Endothelial cell of umbilical vein (primary cell): ENCODE measurements around the gene TRNP1. TPM values are rescaled to one million over a fixed set of nuclear protein-coding genes. Genes with fewer than 3 reads are reported as not detected.

ENCODE experiments used
- BruUV-seq: library from RNA; stranded (reverse); fragments of 400-500 nt; replicated peaks from 2 replicates; lab custom pipeline; 2021; lab: Mats Ljungman, UMichigan
- CTCF ChIA-PET: fragments of 300-600, 350-600 bp; sonication (Branson Sonifier 250); formaldehyde crosslinking; loops from one replicate; lab custom pipeline; 2021; ENCODE audit warnings: antibody characterized with exemption, inconsistent platforms; lab: Charles Lee
- POLR2A ChIA-PET: fragments of 300-600, 350-600 bp; sonication (Branson Sonifier 250); formaldehyde crosslinking; loops from one replicate; lab custom pipeline; 2021; ENCODE audit warnings: antibody characterized with exemption, inconsistent platforms; lab: Charles Lee
- DNase-seq: peaks from one replicate; pipeline ENCODE4 v3.0.0-alpha.2; 2011; ENCODE audit warnings: low read depth, low spot score
- FAIRE-seq: peaks from 2 replicates; lab custom pipeline; 2011; peaks lifted over from hg19 to GRCh38; lab: Jason Lieb, UNC
- H2AFZ ChIP-seq: 2 replicates; pipeline ENCODE4 v1.6.0; 2012; ENCODE audit warnings: low read depth, low read length, control low read depth, inconsistent platforms
- H3K27ac ChIP-seq: 2 replicates; pipeline ENCODE4 v1.5.1; 2011; ENCODE audit warnings: low read depth, mild to moderate bottlenecking, control low read depth, low read length, moderate library complexity; ENCODE audit not compliant: insufficient read depth
- H3K27me3 ChIP-seq, 2 experiments: 2 replicates each; pipeline versions ENCODE4 v1.6.0 to v1.6.1; 2011; ENCODE audit warnings: low read length in 2 of 2, mixed read lengths in 1 of 2; ENCODE audit not compliant: control insufficient read depth in 2 of 2, insufficient read depth in 2 of 2
- H3K36me3 ChIP-seq, 2 experiments: 2 replicates in 1 of 2; 3 replicates in 1 of 2; pipeline ENCODE4 v1.5.1; 2011; ENCODE audit warnings: low read length in 2 of 2, mild to moderate bottlenecking in 1 of 2, moderate library complexity in 1 of 2; ENCODE audit not compliant: control insufficient read depth in 2 of 2, insufficient read depth in 2 of 2; ENCODE audit errors: extremely low read depth in 1 of 2
- H3K4me1 ChIP-seq: 3 replicates; pipeline ENCODE4 v1.5.1; 2011; ENCODE audit warnings: mild to moderate bottlenecking, low read length; ENCODE audit not compliant: control insufficient read depth, insufficient read depth; ENCODE audit errors: extremely low read depth
- H3K4me2 ChIP-seq: 2 replicates; pipeline ENCODE4 v1.6.1; 2011; ENCODE audit warnings: low read length, control low read depth, mixed read lengths; ENCODE audit not compliant: insufficient read depth
- H3K4me3 ChIP-seq, 3 experiments: fragments of 200-600 bp in 1 of 3; sonication (generic), shearing (Covaris generic) in 1 of 3; replicated peaks in 1 of 3; 2 replicates each; pipeline ENCODE4 v1.5.1; 2011 to 2016; ENCODE audit warnings: control low read depth in 3 of 3, low read length in 3 of 3, mild to moderate bottlenecking in 2 of 3, inconsistent platforms in 1 of 3, low read depth in 1 of 3, moderate library complexity in 1 of 3; ENCODE audit not compliant: insufficient read depth in 1 of 3
- H3K79me2 ChIP-seq: 2 replicates; pipeline ENCODE4 v1.6.0; 2012; ENCODE audit warnings: low read length, inconsistent platforms; ENCODE audit not compliant: control insufficient read depth, insufficient read depth
- H3K9ac ChIP-seq: replicated peaks from 2 replicates; pipeline ENCODE3; 2011; ENCODE audit warnings: low read length, control low read depth; ENCODE audit not compliant: insufficient read depth; ENCODE audit errors: extremely low read depth
- H3K9me1 ChIP-seq: replicated peaks from 3 replicates; pipeline ENCODE4 v1.6.0; 2011; ENCODE audit warnings: mild to moderate bottlenecking, low read length; ENCODE audit not compliant: control insufficient read depth, insufficient read depth; ENCODE audit errors: extremely low read depth
- H3K9me3 ChIP-seq: replicated peaks from 2 replicates; pipeline ENCODE4 v1.5.1; 2012; ENCODE audit warnings: low read length, inconsistent platforms; ENCODE audit not compliant: control insufficient read depth, insufficient read depth
- H4K20me1 ChIP-seq: replicated peaks from 2 replicates; pipeline ENCODE3; 2011; ENCODE audit warnings: mild to moderate bottlenecking, low read length; ENCODE audit not compliant: control insufficient read depth, insufficient read depth; ENCODE audit errors: extremely low read depth
- CTCF ChIP-seq, 2 donors: IDR thresholded peaks; 1 replicate in 1 of 2; 2 replicates in 1 of 2; pipeline ENCODE4 v1.5.1; 2011; ENCODE audit warnings: low read length in 2 of 2, mild to moderate bottlenecking in 2 of 2, moderate library complexity in 2 of 2, control low read depth in 1 of 2, inconsistent platforms in 1 of 2, low read depth in 1 of 2; ENCODE audit not compliant: insufficient read depth in 1 of 2; ENCODE audit errors: extremely low read depth in 1 of 2
- EZH2 ChIP-seq: IDR thresholded peaks from 2 replicates; pipeline ENCODE4 v1.6.1; 2012; ENCODE audit warnings: borderline replicate concordance, low read depth, mild to moderate bottlenecking, moderate library complexity, low read length, inconsistent platforms; ENCODE audit not compliant: severe bottlenecking
- FOS ChIP-seq: IDR thresholded peaks from 2 replicates; pipeline ENCODE4 v1.6.1; 2011; ENCODE audit warnings: mild to moderate bottlenecking, low read length, moderate library complexity, borderline replicate concordance; ENCODE audit not compliant: insufficient read depth
- GATA2 ChIP-seq: IDR thresholded peaks from 2 replicates; pipeline ENCODE4 v1.7.0; 2011; ENCODE audit warnings: low read depth, mild to moderate bottlenecking, moderate library complexity, mixed read lengths, low read length; ENCODE audit not compliant: insufficient read length, insufficient read depth
- JUN ChIP-seq: IDR thresholded peaks from 2 replicates; pipeline ENCODE4 v1.6.1; 2011; ENCODE audit warnings: borderline replicate concordance, low read depth; ENCODE audit not compliant: insufficient read length, insufficient read depth
- MAX ChIP-seq: IDR thresholded peaks from 2 replicates; pipeline ENCODE4 v1.6.1; 2011; ENCODE audit not compliant: insufficient read depth, insufficient read length
- MYC ChIP-seq: IDR thresholded peaks from one replicate; pipeline ENCODE4 v1.6.1; 2011; ENCODE audit warnings: mild to moderate bottlenecking, low read depth, low read length
- POLR2A ChIP-seq: IDR thresholded peaks from 2 replicates; pipeline ENCODE4 v1.6.1; 2012; ENCODE audit warnings: low read depth, mild to moderate bottlenecking, control low read depth, low read length
- POLR2AphosphoS5 ChIP-seq: IDR thresholded peaks from 2 replicates; pipeline ENCODE4 v1.6.1; 2012; ENCODE audit warnings: low read depth, mild to moderate bottlenecking, control low read depth, low read length, moderate library complexity; ENCODE audit not compliant: insufficient read depth
- dilution Hi-C: fragments of 300-500 bp; cut with MboI; formaldehyde crosslinking; loops from one replicate; pipeline ENCODE4 v1.15.0; 2019; ENCODE audit warnings: low sequenced_read_pairs; ENCODE audit not compliant: extremely low pct_ligation_motif_present
- intact Hi-C: fragments of 100-400 bp; cut with micrococcal nuclease; formaldehyde crosslinking; loops from one replicate; pipeline ENCODE4 v1.10.0; 2022
- polyA plus RNA-seq, 4 experiments: library from polyadenylated mRNA; depleted of rRNA in 3 of 4; stranded (reverse) in 3 of 4; unstranded in 1 of 4; fragments of >200 nt; gene quantifications; 2 replicates each; pipeline versions ENCODE4 v1.2.1 to v1.2.3, GENCODE V29; 2011 to 2012; ENCODE audit warnings: missing spikeins in 1 of 4
- total RNA-seq: library from RNA; stranded (reverse); gene quantifications from 2 replicates; pipeline ENCODE4 v1.2.3, GENCODE V29; 2021

The TRNP1 gene
- total and polyA plus RNA-seq, 2 donors (not counting 3 experiments of a cell fraction or from before 2014, with no cell fraction given), result 5.9 to 20.5 TPM

GRCh38 chr1:26959722-26960624 lies 33.5 kb upstream of the TRNP1 start, which contains the start of gene KDF1:
KDF1 (minus strand) TSS chr1:26960468; CDS start chr1:26952380, 8,088 bp downstream.
- DNase-seq, result no peak
- dilution Hi-C loops, result no loop called here
- Histone ChIP-seq H3K4me2 (no peak within 1 kb of the TSS), H3K4me3 (no peak within 1 kb of the TSS), H2AFZ (no peak within 1 kb of the TSS), H3K9me3 (no peaks in the 10 kb centered on the region), H3K27ac (no peak within 1 kb of the TSS), H3K4me1 (peaks cover 16% of the 10 kb centered on the region), H3K36me3 (no peaks in the 10 kb centered on the region), H4K20me1 (no peaks in the 10 kb centered on the region), H3K27me3 (peaks cover 22 to 24% of the 10 kb centered on the region in 2 experiments), H3K9ac (no peak within 1 kb of the TSS), H3K9me1 (no peaks in the 10 kb centered on the region), H3K79me2 (no peaks in the 10 kb centered on the region)
- CTCF ChIA-PET, result no interaction called here
- no peak for TF ChIP-seq GATA2
- TF ChIP-seq FOS, result no peak
- TF ChIP-seq EZH2, result peak; percentile 100
- intact Hi-C loops, result no loop called here
- FAIRE-seq, result no peak
- POLR2A ChIA-PET, result no interaction called here
- no TSS peak for BruUV-seq

GRCh38 chr1:26960625-26960966 lies 32.9 kb upstream of the TRNP1 start:
- no peak overlapping the region for H3K4me3 ChIP-seq
- H3K27ac ChIP-seq, result no peak overlapping the region
- no peaks in the 10 kb centered on the region for H3K36me3 ChIP-seq
- CTCF ChIA-PET, result interaction anchor here (1.5 to 1.6 kb wide), 2 partner anchors 22 to 36 kb away, joined by 3 to 6 read pairs; no protein-coding TSS in a partner anchor
- DNase-seq, result no peak
- intact Hi-C loops (no loop called here), dilution Hi-C loops (no loop called here)
- BruUV-seq, result no TSS peak
- H3K4me1 ChIP-seq, result peaks cover 16% of the 10 kb centered on the region
- no peaks in the 10 kb centered on the region for H3K9me3 ChIP-seq
- H3K27me3 ChIP-seq, result peaks cover 22 to 24% of the 10 kb centered on the region in 2 experiments
- no peaks in the 10 kb centered on the region for H3K79me2 ChIP-seq
- POLR2A ChIA-PET, result no interaction called here
- no peak overlapping the region for H2AFZ ChIP-seq
- no peak for TF ChIP-seq EZH2
- TF ChIP-seq FOS, result no peak
- TF ChIP-seq POLR2AphosphoS5, result no peak
- no peak for TF ChIP-seq CTCF (IDR thresholded peaks at IDR 0.05; ENCODE audit: extremely low read depth in 1 of 2, insufficient read depth in 1 of 2, low read depth in 1 of 2, low read length in 2 of 2)
- TF ChIP-seq MAX, result no peak
- TF ChIP-seq MYC, result no peak
- TF ChIP-seq GATA2, result no peak
- TF ChIP-seq JUN, result no peak
- TF ChIP-seq POLR2A, result no peak
- no peak for FAIRE-seq
- no peaks in the 10 kb centered on the region for H4K20me1 ChIP-seq
- H3K4me2 ChIP-seq, result no peak overlapping the region
- no peak overlapping the region for H3K9ac ChIP-seq
- H3K9me1 ChIP-seq, result no peaks in the 10 kb centered on the region
